Right atrium auricular region (tissue), 2 donors: ENCODE results near the gene ARHGAP20. TPM values are rescaled to one million over a fixed set of nuclear protein-coding genes. Genes with fewer than 3 reads are reported as not detected.

Experiments used
- DNase-seq: peaks from one replicate; pipeline ENCODE4 v3.0.0-alpha.2; 2019; ENCODE audit warnings: low spot score
- H3K27ac ChIP-seq, 2 donors: fragments of 200-600 bp; sonication (generic); 1 replicate in 1 of 2; 2 replicates in 1 of 2; pipeline ENCODE4 v1.5.1; 2016 to 2019
- H3K27me3 ChIP-seq, 2 donors: fragments of 200-600 bp; sonication (generic); one replicate each; pipeline versions ENCODE4 v1.5.1 to v1.6.0; 2017 to 2019
- H3K36me3 ChIP-seq: fragments of 200-600 bp; sonication (generic); one replicate; pipeline ENCODE4 v1.5.1; 2016
- H3K4me1 ChIP-seq, 2 donors: fragments of 200-600 bp; sonication (generic); one replicate each; pipeline versions ENCODE4 v1.5.1 to v1.6.0; 2017 to 2019
- H3K4me3 ChIP-seq, 2 donors: fragments of 200-600 bp; sonication (generic); 1 replicate in 1 of 2; 2 replicates in 1 of 2; pipeline ENCODE4 v1.5.1; 2017 to 2019; ENCODE audit warnings: mild to moderate bottlenecking in 1 of 2, moderate library complexity in 1 of 2
- H3K9me3 ChIP-seq, 2 donors: fragments of 200-600 bp; sonication (generic); one replicate each; pipeline ENCODE4 v1.5.1; 2019
- CTCF ChIP-seq, 2 donors: fragments of 200-600 bp; sonication (generic); IDR thresholded peaks; one replicate each; pipeline ENCODE4 v1.5.1; 2019; ENCODE audit warnings: antibody characterized with exemption in 2 of 2
- total RNA-seq, 2 donors: library from RNA; depleted of rRNA; stranded (reverse); fragments of >200 nt; gene quantifications; one replicate each; pipeline ENCODE4 v1.1.0, GENCODE V29; 2016

Gene ARHGAP20
- total RNA-seq, 2 donors from 2014 or later: 0.30 to 0.86 TPM

GRCh38 chr11:110538154-110538553 is 174.1 kb downstream of the ARHGAP20 start:
- TF ChIP-seq CTCF (IDR thresholded peaks at IDR 0.05): no peak
- H3K27ac ChIP-seq: no peak overlapping the region
- H3K27me3 ChIP-seq: no peaks in the 10 kb centered on the region
- DNase-seq: no peak
- H3K9me3 ChIP-seq: no peaks in the 10 kb centered on the region
- H3K4me1 ChIP-seq: no peaks in the 10 kb centered on the region
- H3K36me3 ChIP-seq: no peaks in the 10 kb centered on the region
- H3K4me3 ChIP-seq: no peak overlapping the region

GRCh38 chr11:110530900-110531741 is 181.1 kb downstream of the ARHGAP20 start:
- H3K27me3 ChIP-seq: no peaks in the 10 kb centered on the region
- H3K36me3 ChIP-seq: no peaks in the 10 kb centered on the region
- TF ChIP-seq CTCF (IDR thresholded peaks at IDR 0.05): no peak
- DNase-seq: no peak
- H3K4me3 ChIP-seq: no peak overlapping the region
- H3K9me3 ChIP-seq: peaks cover 0 to 14% of the 10 kb centered on the region in 2 donors
- H3K4me1 ChIP-seq: no peaks in the 10 kb centered on the region
- H3K27ac ChIP-seq: no peak overlapping the region

GRCh38 chr11:110529043-110529442 is 183.2 kb downstream of the ARHGAP20 start:
- H3K36me3 ChIP-seq: no peaks in the 10 kb centered on the region
- peaks cover 0 to 14% of the 10 kb centered on the region in 2 donors for H3K9me3 ChIP-seq
- H3K4me1 ChIP-seq: no peaks in the 10 kb centered on the region
- no peak overlapping the region for H3K4me3 ChIP-seq
- no peaks in the 10 kb centered on the region for H3K27me3 ChIP-seq
- no peak overlapping the region for H3K27ac ChIP-seq
- no peak for TF ChIP-seq CTCF (IDR thresholded peaks at IDR 0.05)
- DNase-seq: no peak

- Histone ChIP-seq H3K4me1 (no peaks in the 10 kb centered on the region), H3K27ac (no peak overlapping the region), H3K36me3 (no peaks in the 10 kb centered on the region), H3K27me3 (no peaks in the 10 kb centered on the region), H3K4me3 (no peak overlapping the region), H3K9me3 (peaks cover 0 to 14% of the 10 kb centered on the region in 2 donors)
- no peak for DNase-seq
- no peak for TF ChIP-seq CTCF (IDR thresholded peaks at IDR 0.05)
Observed at GRCh38 chr11:110527146-110527545, 185.1 kb downstream of the ARHGAP20 start.
